DOHH2 (cell line): ENCODE measurements around the gene CYP2A6.
"Not testable (repeated sequence)": the region's sequence is repeated elsewhere in the genome, so short reads cannot be mapped to it uniquely, and the experiment has no call there.

Source experiments
- CTCF ChIP-seq: fragments of 200-600 bp; sonication (generic); IDR thresholded peaks from one replicate; pipeline ENCODE4 v1.5.1; 2014; ENCODE audit warnings: antibody characterized with exemption, mild to moderate bottlenecking, low read depth, low read length; ENCODE audit not compliant: poor library complexity, severe bottlenecking
- EZH2phosphoT487 ChIP-seq: fragments of 200-600 bp; sonication (generic); IDR thresholded peaks from 2 replicates; pipeline ENCODE4 v1.6.1; 2017; ENCODE audit warnings: borderline replicate concordance, mild to moderate bottlenecking, antibody characterized with exemption, low read length, moderate library complexity, mixed read lengths

DNA sequence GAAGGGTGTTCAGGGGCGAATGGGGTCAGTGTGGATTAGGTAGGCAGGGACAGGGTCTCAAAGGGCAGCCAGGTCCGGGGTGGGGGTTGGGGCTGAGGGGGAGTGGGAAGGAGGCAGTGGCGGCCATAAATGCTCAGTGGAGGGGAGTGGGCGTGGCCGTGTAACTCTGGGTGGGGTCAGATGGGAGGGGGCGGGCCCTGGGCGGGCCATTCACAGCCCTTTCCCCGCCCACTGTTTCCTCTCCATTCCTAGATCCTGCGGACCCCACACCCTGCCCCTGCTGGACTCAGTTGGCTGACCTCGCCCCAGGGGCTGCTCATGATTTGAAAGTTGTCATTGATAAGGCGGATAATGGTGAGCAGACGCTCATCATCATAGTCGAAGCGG, 23.9 kb downstream of the CYP2A6 start:
- not testable (repeated sequence) for TF ChIP-seq CTCF, EZH2phosphoT487
